AG04449 (cell line): ENCODE results near the gene ZFP92.

Experiments
- CTCF ChIA-PET: fragments of 350-600 bp; formaldehyde crosslinking; extraction: SDS; loops from one replicate; lab custom pipeline; 2021; ENCODE audit warnings: antibody characterized with exemption; lab: Yijun Ruan, JAX
- POLR2A ChIA-PET: fragments of 400-600, 350-600 bp; formaldehyde crosslinking; extraction: SDS; loops from one replicate; lab custom pipeline; 2020; ENCODE audit warnings: antibody characterized with exemption, inconsistent platforms; lab: Yijun Ruan, JAX
- DNase-seq: peaks from one replicate; pipeline ENCODE4 v3.0.0-alpha.2; 2010; ENCODE audit warnings: low read depth, low spot score
- H3K4me3 ChIP-seq: 2 replicates; pipeline ENCODE4 v1.5.1; 2011; ENCODE audit warnings: low read depth, mild to moderate bottlenecking, control low read depth, low read length
- CTCF ChIP-seq: IDR thresholded peaks from one replicate; pipeline ENCODE4 v1.5.1; 2011; ENCODE audit warnings: mild to moderate bottlenecking, moderate library complexity, low read length, control low read depth, inconsistent platforms; ENCODE audit not compliant: insufficient read depth; ENCODE audit errors: missing control alignments

ZFP92 gene

GRCh38 chrX:153444333-153445011, 33.2 kb downstream of the ZFP92 start:
- no peak overlapping the region for H3K4me3 ChIP-seq
- no peak for DNase-seq
- TF ChIP-seq CTCF: no peak
- ChIA-PET POLR2A (no interaction called here), CTCF (no interaction called here)

GRCh38 chrX:153445106-153445855, 34.0 kb downstream of the ZFP92 start:
- no peak for DNase-seq
- no peak for TF ChIP-seq CTCF
- H3K4me3 ChIP-seq: no peak overlapping the region
- ChIA-PET POLR2A (no interaction called here), CTCF (no interaction called here)

- POLR2A ChIA-PET: no interaction called here
- CTCF ChIA-PET: no interaction called here
- DNase-seq: no peak
- H3K4me3 ChIP-seq: no peak within 1 kb of the TSS
- no peak for TF ChIP-seq CTCF
Measured at GRCh38 chrX:153445856-153446635, 34.8 kb downstream of the ZFP92 start, which contains the start of gene TREX2. TSS of gene TREX2 (minus strand) at chrX:153446056. CDS start at chrX:153445430, 626 bp downstream.

- no peak for DNase-seq
- ChIA-PET CTCF (no interaction called here), POLR2A (no interaction called here)
- TF ChIP-seq CTCF: no peak
- H3K4me3 ChIP-seq: no peak overlapping the region
Measured at GRCh38 chrX:153446636-153446936, 35.3 kb downstream of the ZFP92 start.

GRCh38 chrX:153446950-153447580, 35.8 kb downstream of the ZFP92 start:
- H3K4me3 ChIP-seq: no peak overlapping the region
- ChIA-PET POLR2A (no interaction called here), CTCF (no interaction called here)
- TF ChIP-seq CTCF: no peak
- no peak for DNase-seq
